GM12865 (cell line): ENCODE data around the gene FASN.
"Not testable (repeated sequence)": the region's sequence is repeated elsewhere in the genome, so short reads cannot be mapped to it uniquely, and the experiment has no call there.

Experiments used
- DNase-seq: peaks from one replicate; pipeline ENCODE4 v3.0.0; 2010; ENCODE audit warnings: low read depth
- H3K4me3 ChIP-seq: 2 replicates; pipeline ENCODE4 v1.5.1; 2011; ENCODE audit warnings: mild to moderate bottlenecking, low read depth, low read length, control low read depth
- CTCF ChIP-seq: IDR thresholded peaks from 2 replicates; pipeline ENCODE4 v1.5.1; 2011; ENCODE audit warnings: low read length, control low read depth, low read depth, inconsistent platforms; ENCODE audit not compliant: insufficient read depth; ENCODE audit errors: missing control alignments

Gene FASN

GRCh38 chr17:82134101-82134500 is 36.1 kb upstream of the FASN start:
- H3K4me3 ChIP-seq, result no peak overlapping the region
- DNase-seq, result no peak
- TF ChIP-seq CTCF, result no peak

GRCh38 chr17:82133166-82133953 is 35.3 kb upstream of the FASN start:
- peak; percentile 52 for DNase-seq
- not testable (repeated sequence) for H3K4me3 ChIP-seq

GRCh38 chr17:82129095-82129494 is 31.1 kb upstream of the FASN start:
- no peak for DNase-seq
- TF ChIP-seq CTCF, result no peak
- no peak overlapping the region for H3K4me3 ChIP-seq

- no peak for TF ChIP-seq CTCF
- no peak overlapping the region for H3K4me3 ChIP-seq
- DNase-seq, result no peak
These were observed 30.3 kb upstream of the FASN start for GRCh38 chr17:82128287-82128686.

GRCh38 chr17:82127704-82128103 is 29.7 kb upstream of the FASN start:
- TF ChIP-seq CTCF, result no peak
- DNase-seq, result no peak
- H3K4me3 ChIP-seq, result no peak overlapping the region

GRCh38 chr17:82127315-82127595 is 29.2 kb upstream of the FASN start:
- no peak for DNase-seq
- no peak for TF ChIP-seq CTCF
- no peak overlapping the region for H3K4me3 ChIP-seq

GRCh38 chr17:82126556-82127314 is 28.7 kb upstream of the FASN start:
- no peak for TF ChIP-seq CTCF
- no peak overlapping the region for H3K4me3 ChIP-seq
- no peak for DNase-seq
